SK-N-SH treated with all-trans-retinoic acid at 6 μM for 48 hours (cell line): ENCODE results near the gene MYO1B.

Experiments
- ATAC-seq: fragments of 200-7000 bp; cut with Tn5 transposase; 3 replicates; pipeline ENCODE4 v1.9.1; 2020; ENCODE audit warnings: mild to moderate bottlenecking, moderate library complexity
- BACH2 ChIP-seq: fragments of 250-450 bp; sonication (Bioruptor Pico); IDR thresholded peaks from 2 replicates; pipeline ENCODE4 v1.9.0; 2021; ENCODE audit warnings: mild to moderate bottlenecking, borderline replicate concordance
- CREB5 ChIP-seq: fragments of 250-450 bp; sonication (Bioruptor Pico); IDR thresholded peaks from 2 replicates; pipeline ENCODE4 v1.5.1; 2020; ENCODE audit warnings: low read depth, mild to moderate bottlenecking, moderate library complexity
- CSDC2 ChIP-seq: fragments of 250-450 bp; sonication (Bioruptor Pico); IDR thresholded peaks from 2 replicates; pipeline ENCODE4 v1.5.0; 2020; ENCODE audit warnings: mild to moderate bottlenecking, moderate library complexity
- CSRNP3 ChIP-seq: fragments of 250-450 bp; sonication (Bioruptor Pico); IDR thresholded peaks from 2 replicates; pipeline ENCODE4 v1.5.1; 2021; ENCODE audit warnings: mild to moderate bottlenecking, moderate library complexity
- ESRRG ChIP-seq: fragments of 250-450 bp; sonication (Bioruptor Pico); IDR thresholded peaks from 2 replicates; pipeline ENCODE4 v1.6.1; 2021; ENCODE audit warnings: mild to moderate bottlenecking
- GLIS3 ChIP-seq: fragments of 250-450 bp; sonication (Bioruptor Pico); IDR thresholded peaks from 2 replicates; pipeline ENCODE4 v1.5.0; 2020; ENCODE audit warnings: mild to moderate bottlenecking, moderate library complexity
- ISL1 ChIP-seq: fragments of 250-450 bp; sonication (Bioruptor Pico); IDR thresholded peaks from 2 replicates; pipeline ENCODE4 v2.1.2; 2022; ENCODE audit warnings: mild to moderate bottlenecking, moderate library complexity
- OSR1 ChIP-seq: fragments of 250-450 bp; sonication (Bioruptor Pico); IDR thresholded peaks from 2 replicates; pipeline ENCODE4 v1.8.0; 2022; ENCODE audit warnings: moderate library complexity, mild to moderate bottlenecking, inconsistent platforms
- PATZ1 ChIP-seq: fragments of 250-450 bp; sonication (Bioruptor Pico); IDR thresholded peaks from 2 replicates; pipeline ENCODE4 v1.8.0; 2020; ENCODE audit warnings: mild to moderate bottlenecking, moderate library complexity, borderline replicate concordance
- PPARA ChIP-seq: fragments of 250-450 bp; sonication (Bioruptor Pico); IDR thresholded peaks from 2 replicates; pipeline ENCODE4 v1.5.0; 2020; ENCODE audit warnings: mild to moderate bottlenecking, borderline replicate concordance
- RARB ChIP-seq: fragments of 250-450 bp; sonication (Bioruptor Pico); IDR thresholded peaks from 2 replicates; pipeline ENCODE4 v1.8.0; 2021; ENCODE audit warnings: mild to moderate bottlenecking, moderate library complexity
- SNAI2 ChIP-seq: fragments of 250-450 bp; sonication (Bioruptor Pico); IDR thresholded peaks from 2 replicates; pipeline ENCODE4 v1.5.0; 2020; ENCODE audit warnings: mild to moderate bottlenecking, moderate library complexity
- TCF4 ChIP-seq: fragments of 250-450 bp; sonication (Bioruptor Pico); IDR thresholded peaks from 2 replicates; pipeline ENCODE4 v1.8.0; 2021; ENCODE audit warnings: mild to moderate bottlenecking, moderate library complexity, borderline replicate concordance
- ZFP30 ChIP-seq: fragments of 450-650 bp; formaldehyde crosslinking; IDR thresholded peaks from 2 replicates; pipeline ENCODE4 v1.5.0; 2022; ENCODE audit warnings: mild to moderate bottlenecking, moderate library complexity
- ZNF565 ChIP-seq: fragments of 450-650 bp; formaldehyde crosslinking; conservative IDR thresholded peaks from 2 replicates; pipeline ENCODE4 v1.5.0; 2020; ENCODE audit warnings: low read depth, mild to moderate bottlenecking, moderate library complexity
- ZNF8 ChIP-seq: fragments of 450-650 bp; formaldehyde crosslinking; IDR thresholded peaks from 2 replicates; pipeline ENCODE4 v1.5.0; 2020; ENCODE audit warnings: mild to moderate bottlenecking, moderate library complexity

Gene MYO1B

GRCh38 chr2:191470306-191470705 lies 225.1 kb downstream of the MYO1B start:
- ATAC-seq: no peak

GRCh38 chr2:191474464-191474863 lies 229.3 kb downstream of the MYO1B start:
- ATAC-seq: no peak
- TF ChIP-seq ZFP30 (CRISPR knock-in tag) (no peak), RARB (no peak), ZNF565 (CRISPR knock-in tag) (no peak), CSRNP3 (CRISPR knock-in tag) (no peak), BACH2 (CRISPR knock-in tag) (no peak), ISL1 (CRISPR knock-in tag) (no peak), ZNF8 (CRISPR knock-in tag) (no peak), ESRRG (CRISPR knock-in tag) (no peak), TCF4 (CRISPR knock-in tag) (no peak), SNAI2 (no peak), OSR1 (CRISPR knock-in tag) (no peak), PATZ1 (CRISPR knock-in tag) (no peak)

More at GRCh38 chr2:191470306-191470705, 225.1 kb downstream of the MYO1B start:
- no peak for TF ChIP-seq BACH2 (CRISPR knock-in tag)
- TF ChIP-seq ZNF8 (CRISPR knock-in tag): no peak
- TF ChIP-seq PPARA (CRISPR knock-in tag): no peak
- TF ChIP-seq ZNF565 (CRISPR knock-in tag): no peak
- TF ChIP-seq RARB: no peak
- no peak for TF ChIP-seq GLIS3
- TF ChIP-seq CSRNP3 (CRISPR knock-in tag): no peak
- TF ChIP-seq SNAI2: no peak
- no peak for TF ChIP-seq TCF4 (CRISPR knock-in tag)
- TF ChIP-seq ZFP30 (CRISPR knock-in tag): no peak
- TF ChIP-seq PATZ1 (CRISPR knock-in tag): no peak
- no peak for TF ChIP-seq CREB5 (CRISPR knock-in tag)
- TF ChIP-seq CSDC2 (CRISPR knock-in tag): no peak
- TF ChIP-seq ISL1 (CRISPR knock-in tag): no peak
